Endothelial cell of umbilical vein (primary cell): ENCODE data around the gene AKAP13. TPM values are rescaled to one million over a fixed set of nuclear protein-coding genes. Genes with fewer than 3 reads are reported as not detected.

ENCODE experiments used
- BruUV-seq: library from RNA; stranded (reverse); fragments of 400-500 nt; replicated peaks from 2 replicates; lab custom pipeline; 2021; lab: Mats Ljungman, UMichigan
- CTCF ChIA-PET: fragments of 300-600, 350-600 bp; sonication (Branson Sonifier 250); formaldehyde crosslinking; loops from one replicate; lab custom pipeline; 2021; ENCODE audit warnings: antibody characterized with exemption, inconsistent platforms; lab: Charles Lee
- POLR2A ChIA-PET: fragments of 300-600, 350-600 bp; sonication (Branson Sonifier 250); formaldehyde crosslinking; loops from one replicate; lab custom pipeline; 2021; ENCODE audit warnings: antibody characterized with exemption, inconsistent platforms; lab: Charles Lee
- DNase-seq: peaks from one replicate; pipeline ENCODE4 v3.0.0-alpha.2; 2011; ENCODE audit warnings: low read depth, low spot score
- FAIRE-seq: peaks from 2 replicates; lab custom pipeline; 2011; peaks lifted over from hg19 to GRCh38; lab: Jason Lieb, UNC
- H2AFZ ChIP-seq: 2 replicates; pipeline ENCODE4 v1.6.0; 2012; ENCODE audit warnings: low read depth, low read length, control low read depth, inconsistent platforms
- H3K27ac ChIP-seq: 2 replicates; pipeline ENCODE4 v1.5.1; 2011; ENCODE audit warnings: low read depth, mild to moderate bottlenecking, control low read depth, low read length, moderate library complexity; ENCODE audit not compliant: insufficient read depth
- H3K27me3 ChIP-seq, 2 experiments: 2 replicates each; pipeline versions ENCODE4 v1.6.0 to v1.6.1; 2011; ENCODE audit warnings: low read length in 2 of 2, mixed read lengths in 1 of 2; ENCODE audit not compliant: control insufficient read depth in 2 of 2, insufficient read depth in 2 of 2
- H3K36me3 ChIP-seq, 2 experiments: 2 replicates in 1 of 2; 3 replicates in 1 of 2; pipeline ENCODE4 v1.5.1; 2011; ENCODE audit warnings: low read length in 2 of 2, mild to moderate bottlenecking in 1 of 2, moderate library complexity in 1 of 2; ENCODE audit not compliant: control insufficient read depth in 2 of 2, insufficient read depth in 2 of 2; ENCODE audit errors: extremely low read depth in 1 of 2
- H3K4me1 ChIP-seq: 3 replicates; pipeline ENCODE4 v1.5.1; 2011; ENCODE audit warnings: mild to moderate bottlenecking, low read length; ENCODE audit not compliant: control insufficient read depth, insufficient read depth; ENCODE audit errors: extremely low read depth
- H3K4me2 ChIP-seq: 2 replicates; pipeline ENCODE4 v1.6.1; 2011; ENCODE audit warnings: low read length, control low read depth, mixed read lengths; ENCODE audit not compliant: insufficient read depth
- H3K4me3 ChIP-seq, 3 experiments: fragments of 200-600 bp in 1 of 3; sonication (generic), shearing (Covaris generic) in 1 of 3; replicated peaks in 1 of 3; 2 replicates each; pipeline ENCODE4 v1.5.1; 2011 to 2016; ENCODE audit warnings: control low read depth in 3 of 3, low read length in 3 of 3, mild to moderate bottlenecking in 2 of 3, inconsistent platforms in 1 of 3, low read depth in 1 of 3, moderate library complexity in 1 of 3; ENCODE audit not compliant: insufficient read depth in 1 of 3
- H3K79me2 ChIP-seq: 2 replicates; pipeline ENCODE4 v1.6.0; 2012; ENCODE audit warnings: low read length, inconsistent platforms; ENCODE audit not compliant: control insufficient read depth, insufficient read depth
- H3K9ac ChIP-seq: replicated peaks from 2 replicates; pipeline ENCODE3; 2011; ENCODE audit warnings: low read length, control low read depth; ENCODE audit not compliant: insufficient read depth; ENCODE audit errors: extremely low read depth
- H3K9me1 ChIP-seq: replicated peaks from 3 replicates; pipeline ENCODE4 v1.6.0; 2011; ENCODE audit warnings: mild to moderate bottlenecking, low read length; ENCODE audit not compliant: control insufficient read depth, insufficient read depth; ENCODE audit errors: extremely low read depth
- H3K9me3 ChIP-seq: replicated peaks from 2 replicates; pipeline ENCODE4 v1.5.1; 2012; ENCODE audit warnings: low read length, inconsistent platforms; ENCODE audit not compliant: control insufficient read depth, insufficient read depth
- H4K20me1 ChIP-seq: replicated peaks from 2 replicates; pipeline ENCODE3; 2011; ENCODE audit warnings: mild to moderate bottlenecking, low read length; ENCODE audit not compliant: control insufficient read depth, insufficient read depth; ENCODE audit errors: extremely low read depth
- EZH2 ChIP-seq: IDR thresholded peaks from 2 replicates; pipeline ENCODE4 v1.6.1; 2012; ENCODE audit warnings: borderline replicate concordance, low read depth, mild to moderate bottlenecking, moderate library complexity, low read length, inconsistent platforms; ENCODE audit not compliant: severe bottlenecking
- FOS ChIP-seq: IDR thresholded peaks from 2 replicates; pipeline ENCODE4 v1.6.1; 2011; ENCODE audit warnings: mild to moderate bottlenecking, low read length, moderate library complexity, borderline replicate concordance; ENCODE audit not compliant: insufficient read depth
- GATA2 ChIP-seq: IDR thresholded peaks from 2 replicates; pipeline ENCODE4 v1.7.0; 2011; ENCODE audit warnings: low read depth, mild to moderate bottlenecking, moderate library complexity, mixed read lengths, low read length; ENCODE audit not compliant: insufficient read length, insufficient read depth
- JUN ChIP-seq: IDR thresholded peaks from 2 replicates; pipeline ENCODE4 v1.6.1; 2011; ENCODE audit warnings: borderline replicate concordance, low read depth; ENCODE audit not compliant: insufficient read length, insufficient read depth
- MYC ChIP-seq: IDR thresholded peaks from one replicate; pipeline ENCODE4 v1.6.1; 2011; ENCODE audit warnings: mild to moderate bottlenecking, low read depth, low read length
- POLR2A ChIP-seq: IDR thresholded peaks from 2 replicates; pipeline ENCODE4 v1.6.1; 2012; ENCODE audit warnings: low read depth, mild to moderate bottlenecking, control low read depth, low read length
- POLR2AphosphoS5 ChIP-seq: IDR thresholded peaks from 2 replicates; pipeline ENCODE4 v1.6.1; 2012; ENCODE audit warnings: low read depth, mild to moderate bottlenecking, control low read depth, low read length, moderate library complexity; ENCODE audit not compliant: insufficient read depth
- dilution Hi-C: fragments of 300-500 bp; cut with MboI; formaldehyde crosslinking; loops from one replicate; pipeline ENCODE4 v1.15.0; 2019; ENCODE audit warnings: low sequenced_read_pairs; ENCODE audit not compliant: extremely low pct_ligation_motif_present
- intact Hi-C: fragments of 100-400 bp; cut with micrococcal nuclease; formaldehyde crosslinking; loops from one replicate; pipeline ENCODE4 v1.10.0; 2022
- polyA plus RNA-seq, 4 experiments: library from polyadenylated mRNA; depleted of rRNA in 3 of 4; stranded (reverse) in 3 of 4; unstranded in 1 of 4; fragments of >200 nt; gene quantifications; 2 replicates each; pipeline versions ENCODE4 v1.2.1 to v1.2.3, GENCODE V29; 2011 to 2012; ENCODE audit warnings: missing spikeins in 1 of 4
- total RNA-seq: library from RNA; stranded (reverse); gene quantifications from 2 replicates; pipeline ENCODE4 v1.2.3, GENCODE V29; 2021
- TF ChIP-seq, protein P1 (sequence below), 2 donors: IDR thresholded peaks; 1 replicate in 1 of 2; 2 replicates in 1 of 2; pipeline ENCODE4 v1.5.1; 2011; ENCODE audit warnings: low read length in 2 of 2, mild to moderate bottlenecking in 2 of 2, moderate library complexity in 2 of 2, control low read depth in 1 of 2, inconsistent platforms in 1 of 2, low read depth in 1 of 2; ENCODE audit not compliant: insufficient read depth in 1 of 2; ENCODE audit errors: extremely low read depth in 1 of 2
- TF ChIP-seq, protein P2 (sequence below): IDR thresholded peaks from 2 replicates; pipeline ENCODE4 v1.6.1; 2011; ENCODE audit not compliant: insufficient read depth, insufficient read length

Gene AKAP13
- total and polyA plus RNA-seq, 2 donors (not counting 3 experiments of a cell fraction or from before 2014, with no cell fraction given): 22.8 to 87.8 TPM

DNA sequence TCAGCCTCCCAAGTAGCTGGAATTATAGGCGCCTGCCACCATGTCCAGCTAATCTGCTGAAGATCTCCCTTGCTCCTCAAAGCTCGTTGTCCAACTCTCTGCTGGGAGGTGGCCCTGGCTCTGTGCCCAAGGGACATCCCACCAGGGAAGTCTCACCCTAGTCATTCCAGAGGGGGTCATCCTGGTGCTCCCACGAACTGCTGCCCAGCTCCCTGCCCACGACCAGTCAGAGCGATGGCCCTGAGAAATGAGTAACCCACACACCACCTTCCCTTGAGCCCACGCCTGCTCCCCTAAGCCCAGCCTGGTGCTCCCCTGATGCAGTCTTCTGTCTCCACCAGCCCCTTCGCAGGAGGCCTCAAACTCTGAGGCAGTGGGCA lies 409.1 kb downstream of the AKAP13 start:
- BruUV-seq: no TSS peak
- CTCF ChIA-PET: no interaction called here
- DNase-seq: no peak
- Histone ChIP-seq H3K4me3 (no peak overlapping the region), H3K4me1 (peaks cover 17% of the 10 kb centered on the region), H4K20me1 (no peaks in the 10 kb centered on the region), H3K9me1 (no peaks in the 10 kb centered on the region), H3K36me3 (no peaks in the 10 kb centered on the region), H3K79me2 (peaks cover 2% of the 10 kb centered on the region), H3K9me3 (no peaks in the 10 kb centered on the region), H3K27me3 (no peaks in the 10 kb centered on the region), H3K27ac (no peak overlapping the region), H3K4me2 (no peak overlapping the region), H2AFZ (no peak overlapping the region), H3K9ac (no peak overlapping the region)
- no peak for FAIRE-seq
- intact Hi-C loops (no loop called here), dilution Hi-C loops (no loop called here)
- TF ChIP-seq POLR2AphosphoS5: no peak
- no peak for TF ChIP-seq POLR2A
- TF ChIP-seq EZH2: no peak
- no peak for TF ChIP-seq JUN
- TF ChIP-seq, protein P1, sequence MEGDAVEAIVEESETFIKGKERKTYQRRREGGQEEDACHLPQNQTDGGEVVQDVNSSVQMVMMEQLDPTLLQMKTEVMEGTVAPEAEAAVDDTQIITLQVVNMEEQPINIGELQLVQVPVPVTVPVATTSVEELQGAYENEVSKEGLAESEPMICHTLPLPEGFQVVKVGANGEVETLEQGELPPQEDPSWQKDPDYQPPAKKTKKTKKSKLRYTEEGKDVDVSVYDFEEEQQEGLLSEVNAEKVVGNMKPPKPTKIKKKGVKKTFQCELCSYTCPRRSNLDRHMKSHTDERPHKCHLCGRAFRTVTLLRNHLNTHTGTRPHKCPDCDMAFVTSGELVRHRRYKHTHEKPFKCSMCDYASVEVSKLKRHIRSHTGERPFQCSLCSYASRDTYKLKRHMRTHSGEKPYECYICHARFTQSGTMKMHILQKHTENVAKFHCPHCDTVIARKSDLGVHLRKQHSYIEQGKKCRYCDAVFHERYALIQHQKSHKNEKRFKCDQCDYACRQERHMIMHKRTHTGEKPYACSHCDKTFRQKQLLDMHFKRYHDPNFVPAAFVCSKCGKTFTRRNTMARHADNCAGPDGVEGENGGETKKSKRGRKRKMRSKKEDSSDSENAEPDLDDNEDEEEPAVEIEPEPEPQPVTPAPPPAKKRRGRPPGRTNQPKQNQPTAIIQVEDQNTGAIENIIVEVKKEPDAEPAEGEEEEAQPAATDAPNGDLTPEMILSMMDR (IDR thresholded peaks at IDR 0.05; ENCODE audit: extremely low read depth in 1 of 2, insufficient read depth in 1 of 2, low read depth in 1 of 2, low read length in 2 of 2): no peak
- TF ChIP-seq FOS: no peak
- TF ChIP-seq GATA2: no peak
- no peak for TF ChIP-seq MYC
- TF ChIP-seq, protein P2, sequence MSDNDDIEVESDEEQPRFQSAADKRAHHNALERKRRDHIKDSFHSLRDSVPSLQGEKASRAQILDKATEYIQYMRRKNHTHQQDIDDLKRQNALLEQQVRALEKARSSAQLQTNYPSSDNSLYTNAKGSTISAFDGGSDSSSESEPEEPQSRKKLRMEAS: no peak
- POLR2A ChIA-PET: no interaction called here
